Hematopoietic multipotent progenitor cell treated with erythropoietin and hydrocortisone succinate and interleukin-3 and kit ligand, for 4 days (in vitro differentiated cells): ENCODE measurements around the gene INA.

ENCODE experiments used
- DNase-seq: peaks from one replicate; pipeline ENCODE4 v3.0.0-alpha.2; 2015

The INA gene

DNA sequence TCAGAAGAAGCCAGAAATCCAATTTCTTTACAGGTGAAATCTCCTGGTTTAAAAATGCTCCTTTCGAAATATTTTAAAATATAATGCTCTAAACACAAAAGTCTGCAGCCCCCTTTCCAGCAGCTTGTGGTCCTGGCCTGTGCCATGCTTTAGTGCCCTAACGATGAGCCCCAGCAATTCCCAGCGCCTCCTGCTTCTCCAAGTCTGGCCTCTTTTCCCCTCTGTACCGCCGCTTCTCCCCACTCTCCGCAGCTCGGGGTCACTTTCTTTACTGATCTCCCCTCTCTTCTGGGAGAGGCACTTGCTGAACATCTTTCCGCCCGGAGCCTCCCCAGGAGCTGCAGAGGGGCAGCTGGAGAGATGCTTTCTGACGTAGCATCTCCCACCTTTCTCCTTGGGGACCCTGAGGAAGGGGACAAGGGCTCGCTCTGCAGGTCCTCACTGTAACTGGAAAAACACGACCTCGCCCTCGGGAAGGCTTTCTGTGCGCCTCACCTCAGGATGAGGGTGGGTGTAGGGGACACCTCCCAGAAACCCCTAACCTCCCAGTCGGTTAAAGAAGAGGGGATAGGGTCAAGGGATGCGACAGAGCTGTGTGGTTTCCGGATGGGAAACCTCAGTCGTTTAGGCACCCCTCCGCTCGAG is 565 bp upstream of the INA start:
- DNase-seq = no peak

- DNase-seq = no peak
Measured at GRCh38 chr10:103277713-103278536, 987 bp downstream of the INA start.

DNA sequence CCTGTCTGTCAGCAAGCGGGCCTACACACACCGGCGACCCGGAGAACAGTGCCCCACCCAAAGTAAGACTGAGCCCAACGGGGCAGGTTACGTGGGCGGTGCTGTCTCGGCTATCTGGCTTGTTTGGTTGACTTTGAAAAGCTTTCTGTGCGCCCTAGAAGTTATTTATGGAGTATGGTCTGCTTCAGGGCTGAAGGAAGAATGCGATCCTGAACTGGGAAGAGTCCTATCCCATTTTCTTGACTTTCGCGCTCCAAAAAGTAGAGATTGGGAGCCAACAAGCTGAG is 1.5 kb downstream of the INA start:
- DNase-seq = no peak

GRCh38 chr10:103278862-103279298 is 1.9 kb downstream of the INA start:
- peak; percentile 82 for DNase-seq

DNA sequence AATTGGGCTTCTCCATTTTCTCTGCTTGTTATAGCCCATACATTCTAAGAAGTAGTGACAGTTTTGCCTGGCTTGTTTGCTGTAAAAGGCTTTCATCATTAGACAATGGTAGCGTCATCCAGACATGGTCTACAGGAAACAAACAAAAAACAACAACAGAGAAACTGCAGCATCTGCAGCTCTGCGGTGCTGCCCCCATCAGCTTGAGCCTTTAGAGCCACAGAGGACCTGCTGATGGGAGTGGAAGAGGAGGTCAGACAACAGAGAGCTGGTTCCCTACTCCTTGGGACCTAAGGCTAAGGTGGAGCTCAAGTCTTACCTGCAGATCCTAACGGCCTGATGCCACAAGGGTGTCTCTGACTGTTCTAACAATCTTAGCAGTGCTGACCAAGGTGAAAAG is 3.1 kb downstream of the INA start:
- DNase-seq = no peak

- no peak for DNase-seq
Measured at GRCh38 chr10:103280506-103280905, 3.6 kb downstream of the INA start.

DNA sequence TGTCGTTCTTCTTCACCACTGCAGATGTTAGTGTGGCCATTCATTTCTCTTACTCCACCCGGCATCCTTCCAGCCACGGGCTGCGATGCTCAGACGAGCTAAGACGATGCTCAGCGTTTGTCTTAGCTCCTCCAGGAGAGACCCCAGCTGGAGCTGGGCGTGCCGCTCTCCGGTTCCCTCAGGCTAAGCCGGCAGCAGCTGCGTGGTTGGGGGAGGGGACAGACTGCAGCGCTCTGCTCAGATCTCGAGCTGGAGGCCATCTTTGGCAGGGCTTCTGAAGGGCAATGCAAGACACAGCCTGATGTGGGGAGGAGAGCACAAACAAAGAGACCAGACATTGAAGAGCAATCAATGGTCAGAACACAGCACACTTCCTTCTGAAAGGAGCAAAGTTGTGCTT is 4.8 kb downstream of the INA start:
- DNase-seq = peak; percentile 25

DNA sequence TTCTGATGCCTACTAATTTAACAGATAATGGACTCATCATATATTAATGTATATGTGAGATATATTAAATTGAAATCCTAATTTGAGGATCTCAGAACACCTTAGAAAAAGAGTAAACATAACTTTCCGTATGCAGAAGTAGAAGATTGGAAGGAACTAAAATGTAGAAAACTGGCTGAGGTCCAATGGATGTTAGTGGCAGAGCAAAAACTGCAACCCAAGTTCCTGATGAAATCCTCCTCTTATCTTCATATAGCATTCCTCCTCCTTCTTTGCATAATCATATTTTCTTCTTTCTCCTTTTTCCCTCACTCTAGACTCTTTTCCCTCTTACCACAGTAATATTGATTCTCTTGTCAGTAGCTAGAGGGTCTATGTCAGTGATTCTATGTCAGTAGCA is 6.0 kb downstream of the INA start:
- peak; percentile 23 for DNase-seq

DNA sequence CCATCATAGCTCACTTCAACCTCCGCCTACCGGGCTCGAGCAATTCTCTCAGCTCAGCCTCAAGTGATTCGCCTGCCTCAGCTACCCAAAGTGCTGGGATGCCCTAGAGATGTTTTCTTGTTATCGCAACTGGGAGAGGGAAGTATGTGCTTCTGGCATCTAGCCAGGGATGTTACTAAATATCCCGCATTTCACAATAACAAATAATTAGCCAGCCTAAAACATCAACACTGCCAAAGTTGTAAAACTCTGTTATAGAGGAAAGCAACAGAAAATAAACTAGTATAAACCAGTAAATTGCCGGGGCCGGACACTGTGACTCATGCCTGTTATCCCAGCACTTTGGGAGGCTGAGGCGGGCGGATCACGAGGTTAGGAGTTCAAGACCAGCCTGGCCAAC is 7.2 kb downstream of the INA start:
- DNase-seq = peak; percentile 25

DNA sequence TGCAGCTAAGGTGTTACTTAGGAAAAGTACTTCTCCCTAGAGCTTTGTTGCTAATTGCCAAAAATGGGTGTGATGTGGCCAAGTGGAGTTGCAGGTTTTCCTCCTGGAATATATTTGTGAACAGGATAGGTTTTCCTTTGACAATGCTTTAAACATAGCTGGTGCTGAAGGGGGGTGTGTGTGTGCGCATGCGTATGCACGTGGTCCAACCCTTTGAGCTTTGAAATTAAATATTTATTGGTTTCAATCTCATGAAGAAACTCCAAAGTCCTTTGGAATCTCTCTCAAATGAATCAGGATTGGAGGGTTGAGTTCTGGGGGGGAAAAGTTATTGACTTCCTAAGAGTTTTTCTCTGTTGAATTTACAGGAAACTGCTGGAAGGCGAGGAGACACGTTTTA is 11.1 kb downstream of the INA start:
- no peak for DNase-seq

DNA sequence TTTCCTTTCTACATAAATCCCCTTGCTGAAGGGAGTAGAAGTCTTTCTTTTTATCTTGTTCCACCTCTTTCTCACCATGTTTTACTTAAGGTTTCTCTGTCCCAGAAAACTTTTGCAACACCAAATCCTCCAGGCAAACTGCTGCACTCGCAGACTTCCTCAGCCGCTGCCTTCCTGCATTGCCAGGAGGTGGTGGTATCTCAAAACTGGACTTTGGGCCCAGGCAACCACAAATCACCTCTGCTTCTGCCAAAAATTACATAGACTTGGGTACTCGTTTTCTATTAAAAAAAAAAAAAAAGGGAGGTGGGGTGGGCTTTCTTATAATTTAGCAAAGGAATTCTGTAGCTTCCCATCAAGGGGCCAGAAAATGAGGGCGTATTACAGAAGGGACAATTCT is 14.7 kb downstream of the INA start:
- DNase-seq = no peak

GRCh38 chr10:103295374-103296015 is 18.6 kb downstream of the INA start:
- no peak for DNase-seq

- no peak for DNase-seq
Measured at GRCh38 chr10:103307594-103307993, 30.7 kb downstream of the INA start.

- no peak for DNase-seq
Measured at GRCh38 chr10:103310197-103310596, 33.3 kb downstream of the INA start.

DNA sequence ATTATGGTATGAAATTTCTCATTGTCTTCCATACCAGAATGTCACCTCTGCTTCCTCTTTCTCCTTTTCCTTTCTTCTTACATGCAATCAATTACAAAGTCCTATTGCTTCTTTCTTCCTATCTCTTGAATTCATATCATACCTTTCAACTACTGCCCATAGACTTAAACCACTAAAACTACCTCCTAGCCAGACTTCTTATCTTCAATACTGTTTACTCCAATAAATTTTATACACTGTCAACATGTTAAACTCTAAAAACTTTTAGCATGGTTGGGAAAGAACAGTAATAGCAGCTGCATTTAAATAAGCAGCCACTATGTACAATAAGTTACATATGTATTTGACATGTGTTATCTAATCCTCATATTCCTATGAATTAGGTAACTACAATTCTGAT is 39.1 kb downstream of the INA start:
- DNase-seq = no peak

DNA sequence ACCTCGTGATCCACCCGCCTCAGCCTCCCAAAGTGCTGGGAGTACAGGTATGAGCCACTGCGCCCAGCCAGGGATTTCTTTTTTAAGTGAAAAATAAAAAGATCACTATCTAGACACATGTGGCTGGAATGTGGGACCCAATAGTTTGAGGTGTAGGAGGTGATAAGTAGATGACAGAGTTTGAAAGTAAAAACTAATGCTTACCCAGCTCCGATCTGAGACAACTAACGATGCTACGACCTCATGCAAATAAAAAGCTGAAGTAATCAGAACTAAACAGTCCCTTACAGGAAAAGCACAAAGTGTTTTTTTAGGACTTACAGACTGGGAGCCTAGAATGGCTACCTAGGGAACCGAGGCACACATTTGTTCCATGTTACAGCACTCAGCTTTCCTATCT is 51.0 kb downstream of the INA start:
- no peak for DNase-seq

DNA sequence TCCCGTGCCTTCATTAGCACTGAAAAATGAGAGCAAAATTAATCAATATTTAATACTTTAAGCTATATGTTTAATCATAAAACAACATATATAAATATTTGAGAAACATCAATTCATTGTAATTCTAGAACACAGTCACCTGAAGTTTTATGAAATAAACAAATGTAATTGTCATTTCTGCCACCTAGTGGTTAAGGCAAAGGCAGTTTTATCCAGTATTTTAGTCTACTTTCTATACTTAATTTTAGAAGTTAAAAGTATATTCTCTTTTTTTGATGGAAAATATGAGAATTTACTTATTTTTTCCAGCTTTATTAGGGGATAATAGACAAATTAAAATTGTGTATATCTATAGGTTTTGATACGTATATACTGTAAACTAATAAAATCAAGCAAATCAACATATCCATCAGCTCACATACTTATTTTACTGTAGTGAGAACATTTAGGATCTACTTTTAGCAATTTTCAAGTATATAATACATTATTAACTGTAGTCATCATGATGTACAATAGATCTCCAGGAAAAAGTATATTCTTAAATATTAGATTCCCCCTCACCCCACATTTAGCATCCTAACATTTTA is 57.1 kb downstream of the INA start:
- peak; percentile 59 for DNase-seq

GRCh38 chr10:103334567-103334966 is 57.6 kb downstream of the INA start:
- no peak for DNase-seq

- no peak for DNase-seq
Measured at GRCh38 chr10:103336370-103336769, 59.4 kb downstream of the INA start.
